H7 (cell line): Measurements from ENCODE around the gene PPP1R37. TPM values are rescaled to one million over a fixed set of nuclear protein-coding genes. Genes with fewer than 3 reads are reported as not detected.

ENCODE experiments used
- DNase-seq: peaks from one replicate; pipeline ENCODE4 v3.0.0; 2012
- H3K27me3 ChIP-seq: 2 replicates; pipeline ENCODE4 v1.6.0; 2011; ENCODE audit warnings: mild to moderate bottlenecking, low read length; ENCODE audit not compliant: control insufficient read depth, insufficient read depth
- H3K36me3 ChIP-seq: replicated peaks from 2 replicates; pipeline ENCODE4 v1.5.1; 2011; ENCODE audit warnings: low read length; ENCODE audit not compliant: control insufficient read depth, insufficient read depth
- H3K4me3 ChIP-seq: 2 replicates; pipeline ENCODE4 v1.5.1; 2011; ENCODE audit warnings: low read depth, mild to moderate bottlenecking, control low read depth, low read length, moderate library complexity; ENCODE audit not compliant: insufficient read depth
- total RNA-seq: library from RNA; depleted of rRNA; stranded (reverse); fragments of >200 nt; shearing (Covaris generic); gene quantifications from 2 replicates; pipeline ENCODE4 v1.2.3, GENCODE V29; 2014

Gene PPP1R37
- total RNA-seq, 1 experiment from 2014 or later = 32.9 TPM

DNA sequence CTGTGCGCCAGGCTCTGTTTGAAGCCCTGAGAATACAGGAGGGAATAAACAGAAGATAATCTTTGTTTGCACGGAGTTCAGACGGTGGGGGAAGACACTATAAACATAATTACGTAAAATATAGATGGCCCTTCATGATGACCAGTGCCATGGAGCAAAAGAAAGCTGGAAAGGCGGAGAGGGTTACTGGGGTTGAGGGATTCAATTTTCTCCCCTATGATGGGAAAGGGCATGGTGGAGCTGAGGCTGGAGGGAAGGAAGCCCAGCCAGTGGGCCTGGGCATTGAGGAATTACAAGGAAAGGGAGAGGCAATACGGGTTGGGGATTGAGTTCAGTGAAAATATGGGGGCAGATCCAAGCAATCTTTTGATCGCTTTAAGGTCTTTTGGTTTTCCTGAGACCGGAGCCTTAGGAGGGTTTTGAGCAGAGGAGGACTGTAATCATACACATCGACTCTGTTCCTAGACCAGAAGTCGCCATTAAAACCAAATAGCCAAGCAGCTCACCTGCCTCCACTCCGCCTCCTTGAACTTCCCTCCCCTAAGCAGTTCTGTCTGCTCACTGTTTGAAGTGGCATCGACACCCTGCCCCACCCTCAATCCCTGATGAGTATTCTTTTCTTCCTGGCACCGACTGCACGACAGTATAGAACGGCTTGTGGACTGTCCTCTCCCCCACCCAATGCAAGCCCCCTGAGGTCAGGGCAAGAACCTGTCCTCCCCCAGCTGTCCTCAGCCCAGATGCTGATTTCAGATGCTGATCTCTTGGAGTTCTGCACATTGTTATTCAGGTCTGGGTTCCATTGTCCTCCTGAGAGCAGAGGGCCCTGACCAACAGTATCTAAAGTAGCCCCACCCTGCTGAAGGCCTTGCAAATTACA is 15.9 kb upstream of the PPP1R37 start:
- H3K27me3 ChIP-seq = no peaks in the 10 kb centered on the region
- peaks cover 7% of the 10 kb centered on the region for H3K36me3 ChIP-seq
- H3K4me3 ChIP-seq = peak overlapping the region; percentile 86; the same call in 1 of the 2 replicates
- DNase-seq = peak; percentile 68

DNA sequence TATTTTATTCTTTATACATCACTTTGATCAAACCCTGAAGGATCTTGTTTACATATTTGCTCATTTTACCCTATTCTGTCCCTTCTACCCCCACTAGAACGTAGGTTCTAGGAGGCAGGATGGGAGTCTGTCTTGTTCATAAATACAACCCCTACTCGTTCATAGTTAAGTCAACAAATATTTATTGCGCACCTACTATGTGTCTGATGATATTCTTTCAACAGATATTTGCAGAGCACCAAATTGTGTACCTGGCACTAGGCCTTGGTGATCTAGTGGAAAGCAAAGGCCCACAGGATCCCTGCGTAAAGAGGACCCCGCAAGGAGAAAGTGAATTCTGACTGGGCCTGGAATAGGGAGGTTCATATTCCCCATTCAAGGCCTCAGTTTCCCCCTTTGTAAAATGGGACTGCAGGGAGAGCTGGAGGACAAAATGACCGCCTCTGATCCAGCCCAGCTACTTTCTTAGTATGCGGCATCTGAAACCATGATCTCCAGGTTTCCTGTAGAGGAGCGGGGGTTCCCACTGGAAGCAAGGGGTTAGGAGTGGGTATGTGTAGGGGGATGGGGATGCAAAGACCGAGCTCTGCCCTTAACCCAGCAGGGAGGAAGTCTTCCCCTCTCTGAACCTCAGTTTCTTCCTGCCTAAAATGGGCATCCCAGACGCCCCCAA is 14.5 kb upstream of the PPP1R37 start:
- Histone ChIP-seq H3K27me3 (no peaks in the 10 kb centered on the region), H3K36me3 (peaks cover 5% of the 10 kb centered on the region), H3K4me3 (peak overlapping the region; percentile 72)
- DNase-seq = no peak

DNA sequence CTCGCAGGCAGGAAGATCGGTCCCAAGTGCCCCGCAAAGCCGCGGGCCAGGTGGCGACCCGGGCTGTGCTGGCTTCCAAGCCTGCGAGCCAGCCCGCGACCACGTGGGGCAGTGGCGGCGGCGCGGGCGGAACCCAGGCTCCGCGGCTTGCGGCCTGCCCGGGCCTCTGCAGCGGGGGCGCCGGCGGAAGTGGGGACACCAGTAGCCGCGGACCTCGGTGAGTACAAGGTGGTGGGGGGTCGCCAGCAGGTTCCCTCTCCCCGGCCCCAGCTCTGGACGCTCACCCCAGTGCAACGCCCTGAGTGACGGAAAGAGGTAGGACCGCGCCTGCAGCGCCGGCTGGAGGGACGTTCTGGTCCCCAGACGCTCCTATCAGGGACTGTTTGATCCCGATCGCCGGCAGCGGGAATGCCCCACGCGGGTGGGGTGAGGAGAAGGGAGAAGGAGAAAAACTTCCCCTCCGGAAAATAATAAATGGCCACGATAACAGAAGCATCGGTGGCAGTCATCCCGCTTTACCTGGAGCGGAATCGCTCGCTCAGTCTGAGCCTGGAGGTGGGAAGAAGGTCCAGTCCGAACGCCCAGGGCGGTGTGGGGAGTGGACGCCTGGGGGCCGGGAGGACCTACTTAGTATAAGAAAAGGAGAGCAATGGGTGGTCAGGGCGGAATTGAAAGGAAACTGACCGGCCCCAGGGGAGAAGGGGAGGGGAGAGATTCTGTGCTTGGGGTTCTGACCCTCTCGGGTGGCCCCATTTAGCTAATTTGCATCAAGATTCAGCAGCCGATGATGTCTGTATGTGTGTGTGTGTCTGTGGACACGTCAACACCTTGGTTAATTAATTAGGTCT is 13.7 kb upstream of the PPP1R37 start, which contains the start of gene GEMIN7:
TSS of gene GEMIN7 (plus strand) at position 198 of the 848 bp plus-strand sequence. CDS start 10,855 bp downstream, outside the sequence.
- H3K4me3 ChIP-seq = peak within 1 kb of the TSS; percentile 72
- peaks cover 5% of the 10 kb centered on the region for H3K36me3 ChIP-seq
- DNase-seq = peak; percentile 95
- no peaks in the 10 kb centered on the region for H3K27me3 ChIP-seq

DNA sequence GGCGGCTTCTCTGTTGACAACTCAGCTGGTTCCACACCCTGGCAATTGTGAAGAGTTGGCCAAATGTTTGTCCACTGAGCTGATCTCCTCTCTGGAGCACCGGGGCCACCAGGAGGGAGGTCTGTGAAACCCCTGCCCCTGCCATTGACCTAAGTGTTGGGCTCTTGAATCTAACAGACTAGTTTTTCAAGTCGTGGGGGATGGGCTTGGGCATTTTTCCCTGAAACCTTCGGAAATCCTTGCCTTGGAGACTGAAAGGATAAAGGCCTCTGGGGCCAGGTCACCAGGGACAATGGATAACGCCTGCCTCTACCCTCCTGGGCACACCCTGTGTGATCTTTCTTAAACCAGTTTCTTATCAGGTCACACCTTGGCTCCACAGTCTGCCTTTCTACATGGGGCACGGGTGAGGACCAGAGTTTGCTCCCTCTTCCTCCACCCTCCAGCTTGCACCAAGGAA is 13.0 kb upstream of the PPP1R37 start:
- H3K27me3 ChIP-seq = no peaks in the 10 kb centered on the region
- peaks cover 5% of the 10 kb centered on the region for H3K36me3 ChIP-seq
- DNase-seq = peak; percentile 72
- peak overlapping the region; percentile 72 for H3K4me3 ChIP-seq

DNA sequence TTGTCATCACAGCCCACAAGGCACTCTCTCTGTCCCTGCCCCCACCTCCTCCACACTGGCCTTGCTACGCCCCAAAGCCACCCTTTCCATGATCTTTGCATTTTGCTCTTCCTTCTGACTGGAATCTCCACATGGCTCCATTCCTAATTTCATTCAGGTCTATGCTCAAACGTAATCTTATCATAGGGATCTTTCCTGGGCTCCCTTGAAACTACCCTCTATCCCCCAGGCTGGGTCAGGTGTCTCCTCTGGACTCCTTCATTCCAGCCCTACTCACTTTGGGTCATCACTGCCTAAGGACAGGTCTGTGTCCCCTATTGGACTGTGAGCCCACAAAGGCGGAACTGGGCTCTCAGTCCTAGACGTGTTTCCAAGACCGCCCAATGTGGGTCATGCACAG is 10.8 kb upstream of the PPP1R37 start:
- Histone ChIP-seq H3K36me3 (peaks cover 10% of the 10 kb centered on the region), H3K27me3 (no peaks in the 10 kb centered on the region), H3K4me3 (no peak overlapping the region)
- DNase-seq = no peak

DNA sequence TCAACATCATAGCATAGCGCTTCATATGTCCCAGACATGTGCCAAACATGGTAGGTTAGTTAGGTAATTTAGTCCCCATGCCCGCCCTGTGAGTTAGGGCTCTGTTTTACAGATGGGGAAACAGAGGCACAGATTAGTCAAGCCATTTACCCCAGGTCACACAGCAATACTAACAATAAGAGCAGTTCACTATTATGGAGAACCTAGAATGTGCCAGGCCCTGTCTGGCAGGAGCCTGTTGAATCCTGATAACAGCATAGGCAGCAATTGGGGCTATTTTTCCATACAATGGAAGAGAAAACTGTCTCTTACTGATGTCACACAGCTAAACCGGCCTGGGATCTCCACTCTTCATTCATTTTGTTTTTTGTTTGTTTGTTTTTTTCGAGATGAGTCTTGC is 6.5 kb upstream of the PPP1R37 start:
- H3K27me3 ChIP-seq = no peaks in the 10 kb centered on the region
- H3K36me3 ChIP-seq = peaks cover 16% of the 10 kb centered on the region
- DNase-seq = no peak
- H3K4me3 ChIP-seq = no peak overlapping the region

DNA sequence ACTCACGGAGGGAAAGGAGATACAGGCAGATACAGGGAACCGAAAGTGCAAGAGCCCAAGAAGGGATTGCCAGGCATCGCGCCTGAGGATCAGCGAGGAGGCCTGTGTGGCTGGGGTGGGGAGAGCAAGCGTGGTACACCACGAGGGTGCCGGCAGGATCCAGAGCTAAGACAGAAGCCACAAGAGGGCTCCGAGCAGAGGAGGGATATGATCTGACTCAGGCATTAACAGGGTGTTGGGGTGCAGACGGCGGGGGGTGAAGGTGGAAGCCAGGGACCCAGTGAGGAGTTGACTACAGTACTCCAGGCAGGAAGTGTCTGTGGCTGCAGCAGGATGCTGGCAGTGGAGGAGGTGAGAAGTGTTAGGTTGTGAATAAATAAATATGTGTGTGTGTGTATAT is 5.4 kb upstream of the PPP1R37 start:
- H3K36me3 ChIP-seq = peaks cover 11% of the 10 kb centered on the region

DNA sequence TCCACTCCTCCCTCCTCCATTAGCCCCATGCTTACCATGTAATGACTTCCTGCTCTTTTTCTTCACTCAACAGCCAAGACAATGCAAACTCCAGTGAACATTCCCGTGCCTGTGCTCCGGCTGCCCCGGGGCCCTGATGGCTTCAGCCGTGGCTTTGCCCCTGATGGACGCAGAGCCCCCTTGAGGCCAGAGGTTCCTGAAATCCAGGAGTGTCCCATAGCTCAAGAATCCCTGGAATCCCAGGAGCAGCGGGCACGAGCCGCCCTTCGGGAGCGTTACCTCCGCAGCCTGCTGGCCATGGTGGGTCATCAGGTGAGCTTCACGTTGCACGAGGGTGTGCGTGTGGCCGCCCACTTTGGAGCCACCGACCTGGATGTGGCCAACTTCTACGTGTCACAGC is 2.9 kb upstream of the PPP1R37 start:
- no peak overlapping the region for H3K4me3 ChIP-seq
- no peaks in the 10 kb centered on the region for H3K27me3 ChIP-seq
- peak; percentile 76 for DNase-seq
- peaks cover 11% of the 10 kb centered on the region for H3K36me3 ChIP-seq

More for the DNA sequence above, 5.4 kb upstream of the PPP1R37 start:
- no peak for DNase-seq
- Histone ChIP-seq H3K4me3 (no peak overlapping the region), H3K27me3 (no peaks in the 10 kb centered on the region)

DNA sequence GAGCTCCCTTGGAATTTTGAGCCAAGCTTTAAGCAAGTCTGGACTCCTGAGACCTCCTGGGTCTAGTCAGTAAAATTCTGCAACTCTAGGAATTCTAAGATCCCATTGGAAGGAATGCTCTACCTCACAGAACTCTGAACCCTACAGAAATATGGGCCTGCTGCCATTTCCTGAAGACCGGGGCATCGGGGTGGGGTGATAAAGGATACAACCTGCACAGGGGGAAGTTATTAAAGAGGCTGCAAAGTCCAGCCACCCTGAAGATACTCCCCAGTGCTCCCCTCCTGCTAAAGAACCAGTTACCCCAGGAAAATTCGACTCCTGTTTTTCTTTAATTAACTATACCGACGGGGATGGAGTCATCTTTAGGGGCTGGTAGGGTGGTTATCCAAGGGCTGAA is 2.4 kb upstream of the PPP1R37 start:
- Histone ChIP-seq H3K27me3 (no peaks in the 10 kb centered on the region), H3K36me3 (peaks cover 7% of the 10 kb centered on the region), H3K4me3 (peak overlapping the region; percentile 10)
- DNase-seq = no peak

DNA sequence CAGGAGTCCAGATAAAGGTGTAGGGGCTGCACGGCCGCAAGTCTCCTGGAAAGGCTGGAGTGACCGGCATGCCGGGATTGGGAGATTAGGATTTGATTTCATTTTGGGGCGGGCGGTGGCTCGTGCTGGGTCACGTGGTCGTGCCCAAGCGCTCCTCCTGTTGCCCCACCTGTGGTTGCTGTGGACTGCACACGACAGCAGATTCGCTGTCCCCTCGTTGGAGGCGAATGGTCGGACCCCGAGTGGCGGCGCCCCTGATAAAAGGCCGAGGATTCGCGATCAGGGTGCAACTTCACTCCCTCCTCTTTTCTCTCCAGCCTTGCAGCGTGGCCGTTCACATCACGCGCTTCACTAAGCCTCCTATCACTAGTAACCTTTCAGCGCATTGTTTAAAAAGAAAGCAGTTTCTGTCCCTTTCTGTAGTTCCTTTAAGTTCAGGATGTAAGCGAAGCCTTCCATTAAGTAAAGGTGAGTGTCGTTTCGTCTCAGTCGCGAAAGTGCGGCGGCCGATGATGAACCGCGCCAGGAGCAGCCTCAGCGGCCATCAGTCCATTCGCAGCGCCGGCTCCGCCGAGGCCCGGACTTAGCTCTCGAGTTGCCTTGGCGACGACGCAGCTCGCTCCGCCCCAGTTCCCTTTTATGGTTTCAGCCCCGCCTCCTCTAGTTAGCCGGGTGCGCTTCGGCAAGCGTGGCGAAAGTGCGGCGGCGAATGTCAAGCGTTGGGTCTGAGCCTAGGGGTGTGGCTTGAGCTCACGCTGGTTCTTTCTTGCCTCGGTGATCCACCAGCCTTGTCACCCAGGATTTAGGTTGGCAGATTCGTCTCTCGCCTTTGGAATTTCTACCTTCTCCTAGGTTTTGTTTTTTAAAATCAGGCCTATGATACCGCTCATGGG is 1.7 kb upstream of the PPP1R37 start:
- peak; percentile 97 for DNase-seq
- Histone ChIP-seq H3K27me3 (no peaks in the 10 kb centered on the region), H3K36me3 (peaks cover 7% of the 10 kb centered on the region), H3K4me3 (peak overlapping the region; percentile 94)

DNA sequence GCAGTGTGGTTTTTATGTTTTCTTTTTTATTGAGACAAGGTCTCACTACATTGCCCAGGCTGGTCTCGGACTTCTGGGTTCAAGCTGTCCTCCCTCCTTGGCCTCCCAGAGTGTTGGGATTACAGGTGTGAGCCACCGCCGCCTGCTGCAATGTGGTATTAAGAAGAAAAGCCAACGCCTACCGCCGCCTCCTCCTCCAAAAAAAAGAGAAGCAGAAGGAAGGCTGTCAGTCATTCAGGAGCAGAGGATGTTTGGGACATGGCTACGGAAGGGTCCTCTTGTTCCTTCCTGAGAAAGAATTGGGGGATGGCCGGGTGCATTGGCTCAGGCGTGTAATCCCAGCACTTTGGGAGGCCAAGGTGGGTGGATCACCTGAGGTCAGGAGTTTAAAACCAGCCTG is 1.2 kb downstream of the PPP1R37 start:
- Histone ChIP-seq H3K36me3 (peaks cover 4% of the 10 kb centered on the region), H3K4me3 (peak overlapping the region; percentile 94), H3K27me3 (no peaks in the 10 kb centered on the region)
- DNase-seq = no peak

DNA sequence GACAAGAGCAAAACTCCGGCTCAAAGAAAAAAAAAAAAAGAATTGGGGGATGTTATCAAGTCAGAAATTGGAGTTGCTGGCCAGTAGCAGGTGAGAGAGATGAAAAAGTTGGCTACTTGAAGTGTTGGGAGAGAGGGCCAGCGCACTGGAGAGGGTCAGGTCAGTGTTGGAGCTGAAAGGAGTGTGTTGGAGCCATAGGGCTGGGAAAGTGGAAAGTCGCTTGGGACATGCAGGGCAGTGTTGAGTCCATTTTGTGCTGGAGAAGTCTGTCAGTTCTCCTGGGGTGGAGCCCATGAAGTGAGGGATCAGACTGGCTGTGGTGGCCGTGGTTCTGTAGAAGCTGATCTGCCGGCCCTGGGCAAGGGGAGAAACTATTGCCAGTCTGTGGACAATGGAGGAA is 1.7 kb downstream of the PPP1R37 start:
- no peak for DNase-seq
- peaks cover 4% of the 10 kb centered on the region for H3K36me3 ChIP-seq
- H3K4me3 ChIP-seq = no peak overlapping the region
- no peaks in the 10 kb centered on the region for H3K27me3 ChIP-seq

DNA sequence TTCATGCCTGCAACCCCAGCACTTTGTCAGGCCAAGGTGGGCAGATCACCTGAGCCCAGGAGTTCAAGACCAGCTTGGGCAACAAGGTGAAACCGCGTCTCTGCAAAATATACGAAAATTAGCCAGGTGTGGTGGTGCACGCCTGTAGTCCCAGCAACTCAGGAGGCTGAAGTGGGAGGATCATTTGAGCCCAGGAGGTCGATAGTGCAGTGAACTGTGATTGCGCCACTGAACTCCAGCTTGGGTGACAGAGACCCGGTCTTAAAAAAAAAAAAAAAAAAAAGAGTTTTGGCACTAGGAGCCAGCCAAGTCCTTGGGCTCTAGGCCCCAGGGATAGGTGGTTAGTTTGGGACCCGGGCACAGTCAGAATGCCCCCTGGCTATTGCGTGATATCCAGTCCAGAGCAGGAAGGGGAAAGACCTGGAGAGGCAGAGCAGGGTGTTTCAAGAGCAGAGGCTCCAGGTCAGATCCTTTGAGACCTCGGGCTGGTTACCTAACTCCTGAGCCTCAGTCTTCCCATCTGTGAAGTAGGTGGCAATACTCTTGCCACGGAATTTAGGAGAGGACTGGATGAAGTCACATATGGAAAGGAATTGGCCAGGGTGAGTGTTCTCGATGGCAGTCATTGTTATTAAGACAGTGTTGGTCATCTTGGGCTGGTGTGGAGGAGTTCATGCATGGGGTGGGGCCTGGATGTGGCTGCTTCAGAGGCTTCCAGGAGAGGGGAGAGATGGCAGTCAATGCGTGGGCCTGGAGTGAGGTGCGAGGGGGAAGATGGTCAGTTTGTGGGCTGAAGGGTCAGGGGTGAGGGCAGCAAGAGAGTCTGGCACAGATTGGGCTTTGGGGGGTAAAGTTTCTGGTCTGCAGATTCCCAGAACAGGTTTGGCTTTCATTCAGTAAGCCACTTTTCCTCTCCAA is 2.8 kb downstream of the PPP1R37 start:
- peak; percentile 33 for DNase-seq
- Histone ChIP-seq H3K4me3 (no peak overlapping the region), H3K36me3 (no peaks in the 10 kb centered on the region), H3K27me3 (no peaks in the 10 kb centered on the region)
